ENCODE data around the gene ICAM2.

The ICAM2 gene

DNA sequence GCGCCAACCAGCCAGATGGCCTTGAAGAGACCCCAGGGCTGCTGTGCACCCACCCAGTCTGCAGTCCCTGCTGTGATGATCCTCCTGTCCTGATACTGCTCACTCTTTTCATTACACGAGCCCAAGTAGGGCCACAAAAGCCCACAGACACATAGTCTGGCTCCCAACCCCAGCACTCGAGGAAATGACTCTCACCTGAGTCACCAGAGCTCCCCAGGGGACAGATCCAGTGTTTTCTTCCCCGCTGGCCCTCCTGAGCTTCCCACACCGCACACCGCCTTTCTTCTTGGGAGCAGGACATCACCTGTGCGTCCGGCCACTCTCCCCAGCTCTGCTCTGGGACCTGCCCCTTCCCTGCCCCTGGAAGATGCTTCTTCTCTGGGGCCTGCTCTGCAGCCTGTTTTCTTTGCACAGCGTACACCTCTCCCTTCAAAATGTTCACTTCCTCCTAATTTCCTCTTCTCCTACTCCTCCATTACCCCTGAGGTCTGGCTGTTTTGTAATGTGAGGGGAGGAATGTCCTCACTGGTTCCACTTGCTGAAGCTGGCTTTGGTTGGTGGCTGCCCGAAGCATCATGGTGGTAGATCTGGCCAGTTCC is 45.7 kb downstream of the ICAM2 start:
- DNase-seq (ENCODE audit: low spot score): peak; percentile 90

GRCh38 chr17:63973930-63974593 is 46.4 kb downstream of the ICAM2 start:
- no peak for DNase-seq (ENCODE audit: low spot score)

DNA sequence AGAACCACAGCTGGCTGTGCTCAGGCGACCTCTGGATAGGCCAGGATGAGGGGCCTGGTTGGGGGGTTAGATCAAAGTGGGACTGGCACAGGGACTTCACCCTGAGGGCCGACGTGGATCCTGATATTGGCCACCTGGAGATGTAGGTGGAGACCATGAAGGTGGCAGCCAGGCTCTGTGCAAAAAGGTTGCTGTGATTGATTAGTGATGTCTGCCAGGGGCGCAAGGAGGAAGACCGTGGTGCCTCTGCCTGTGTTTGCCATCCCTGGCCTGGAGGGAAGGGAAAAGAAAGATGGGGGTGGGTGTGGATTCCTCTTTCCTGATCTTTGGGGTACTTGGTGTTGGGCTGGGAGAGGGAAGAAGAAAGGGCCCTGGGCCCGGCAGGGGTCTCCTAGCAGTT is 47.2 kb downstream of the ICAM2 start:
- DNase-seq (ENCODE audit: low spot score): no peak

- no peak for DNase-seq (ENCODE audit: low spot score)
Measured at GRCh38 chr17:63972796-63973195, 47.6 kb downstream of the ICAM2 start, which contains the start of gene SCN4A. TSS of gene SCN4A (minus strand) at chr17:63972918. CDS start at chr17:63972841, 77 bp downstream.

- no peak for DNase-seq (ENCODE audit: low spot score)
Measured at GRCh38 chr17:63969278-63969677, 51.2 kb downstream of the ICAM2 start.

GRCh38 chr17:63967953-63968352 is 52.5 kb downstream of the ICAM2 start:
- DNase-seq (ENCODE audit: low spot score): no peak

DNA sequence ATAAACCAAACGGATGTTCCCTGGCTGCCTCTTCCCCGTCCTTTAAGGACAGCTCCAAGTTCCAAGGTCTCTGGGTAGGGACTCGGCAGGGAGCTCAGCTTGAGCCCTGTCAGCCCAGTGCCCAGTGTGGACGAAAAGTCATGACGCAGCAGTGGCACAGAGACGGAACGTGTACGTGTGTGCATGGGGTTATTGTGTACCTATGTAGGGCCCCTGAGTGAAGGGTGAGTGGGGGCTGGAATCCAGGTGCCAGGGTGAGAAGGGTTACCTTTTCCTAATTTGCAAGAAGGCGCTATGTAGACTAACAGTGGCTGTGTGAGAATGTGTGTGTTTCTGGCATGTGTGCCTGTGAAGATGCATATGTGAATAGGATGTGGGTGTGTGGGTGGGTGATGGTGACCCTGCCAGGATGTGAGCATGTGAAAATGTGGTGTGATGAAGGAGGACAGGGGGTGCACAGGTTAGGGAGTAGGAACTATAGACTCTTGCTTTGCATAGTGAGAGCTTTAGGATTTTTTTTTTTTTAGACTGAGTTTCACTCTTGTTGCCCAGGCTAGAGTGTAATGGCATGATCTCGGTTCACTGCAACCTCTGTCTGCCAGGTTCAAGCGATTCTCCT is 53.7 kb downstream of the ICAM2 start:
- DNase-seq (ENCODE audit: low spot score): no peak

DNA sequence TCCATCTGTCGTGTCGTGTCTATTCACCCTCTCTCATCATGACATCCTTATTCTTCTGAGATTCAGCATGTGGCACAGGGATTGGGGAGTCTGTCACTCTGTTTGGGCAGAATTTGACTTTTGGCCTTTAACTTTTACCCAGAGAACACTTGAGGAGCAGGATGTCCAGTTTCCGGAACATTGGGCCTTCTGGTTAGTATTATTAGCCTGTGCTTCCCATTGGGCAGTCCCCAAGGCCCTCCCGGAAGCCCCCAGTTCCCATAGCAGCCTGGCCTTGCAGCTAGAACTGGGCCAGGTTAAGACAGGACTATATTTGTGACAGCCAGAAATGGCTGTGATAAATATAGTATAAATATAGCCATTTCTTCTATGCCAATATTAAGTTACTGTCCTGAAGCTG is 57.3 kb downstream of the ICAM2 start:
- DNase-seq (ENCODE audit: low spot score): peak; percentile 36

DNA sequence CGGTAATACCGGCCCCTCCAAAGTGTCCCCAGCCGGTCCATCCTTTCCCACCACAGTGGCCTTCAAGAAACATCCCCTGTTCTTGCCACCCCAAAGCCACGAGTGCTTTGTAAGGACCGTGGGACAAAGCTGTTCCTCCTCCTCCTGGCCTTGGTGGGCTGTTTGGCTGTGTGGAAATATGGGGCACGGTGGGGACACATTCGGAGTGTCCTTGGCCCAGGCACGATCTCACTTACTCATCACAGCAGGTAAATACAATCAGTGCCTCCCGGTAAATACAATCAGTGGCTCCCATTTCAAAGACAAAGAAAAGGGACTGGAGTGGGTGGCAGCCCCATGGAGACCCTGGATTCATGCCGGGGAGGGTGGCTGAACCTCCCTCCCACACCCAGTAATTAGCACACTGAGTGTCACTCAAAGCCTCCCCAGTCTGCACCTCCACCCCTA is 58.1 kb downstream of the ICAM2 start:
- DNase-seq (ENCODE audit: low spot score): no peak

GRCh38 chr17:63961355-63962212 is 58.8 kb downstream of the ICAM2 start:
- DNase-seq (ENCODE audit: low spot score): peak; percentile 64

DNA sequence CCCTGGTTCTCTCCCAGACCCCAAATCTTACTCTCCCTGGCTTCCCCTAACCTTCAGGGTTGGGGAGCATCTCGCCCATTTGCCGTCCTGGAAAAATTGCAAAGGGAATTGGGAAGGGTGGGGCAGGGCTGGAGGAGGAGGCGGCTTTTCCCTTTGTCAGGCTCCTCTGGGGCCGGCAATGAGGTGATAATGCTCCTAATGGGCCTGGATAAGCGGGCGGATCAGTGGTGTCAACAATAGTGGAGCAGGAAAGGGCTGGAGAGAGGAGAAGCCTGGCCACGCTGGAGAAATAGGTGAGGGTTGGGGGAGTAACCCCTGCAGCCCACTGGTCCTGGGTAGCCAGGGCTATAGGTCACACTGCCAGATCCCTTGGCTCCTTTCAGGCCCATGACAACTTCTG is 60.0 kb downstream of the ICAM2 start:
- DNase-seq (ENCODE audit: low spot score): no peak

DNA sequence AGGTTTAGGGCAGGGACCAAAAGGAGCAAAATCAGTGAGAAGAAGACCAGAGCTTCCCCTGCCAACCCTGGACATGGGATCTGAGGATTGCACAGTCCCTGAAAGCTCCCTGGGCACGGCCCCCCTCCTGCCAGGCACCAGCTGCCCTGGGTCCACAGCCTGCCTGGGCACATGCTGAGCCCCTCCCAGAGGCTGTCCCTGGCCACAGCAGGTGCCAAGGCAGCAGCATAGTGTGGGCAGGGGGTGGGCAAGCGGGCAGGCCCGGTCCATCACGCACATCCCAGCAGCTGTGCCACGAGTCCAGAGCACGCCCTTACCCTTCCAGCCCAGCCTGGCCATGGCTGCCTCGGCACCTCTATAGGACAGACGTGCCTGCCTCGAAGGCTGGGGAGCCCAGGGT is 60.4 kb downstream of the ICAM2 start:
- DNase-seq (ENCODE audit: low spot score): no peak

DNA sequence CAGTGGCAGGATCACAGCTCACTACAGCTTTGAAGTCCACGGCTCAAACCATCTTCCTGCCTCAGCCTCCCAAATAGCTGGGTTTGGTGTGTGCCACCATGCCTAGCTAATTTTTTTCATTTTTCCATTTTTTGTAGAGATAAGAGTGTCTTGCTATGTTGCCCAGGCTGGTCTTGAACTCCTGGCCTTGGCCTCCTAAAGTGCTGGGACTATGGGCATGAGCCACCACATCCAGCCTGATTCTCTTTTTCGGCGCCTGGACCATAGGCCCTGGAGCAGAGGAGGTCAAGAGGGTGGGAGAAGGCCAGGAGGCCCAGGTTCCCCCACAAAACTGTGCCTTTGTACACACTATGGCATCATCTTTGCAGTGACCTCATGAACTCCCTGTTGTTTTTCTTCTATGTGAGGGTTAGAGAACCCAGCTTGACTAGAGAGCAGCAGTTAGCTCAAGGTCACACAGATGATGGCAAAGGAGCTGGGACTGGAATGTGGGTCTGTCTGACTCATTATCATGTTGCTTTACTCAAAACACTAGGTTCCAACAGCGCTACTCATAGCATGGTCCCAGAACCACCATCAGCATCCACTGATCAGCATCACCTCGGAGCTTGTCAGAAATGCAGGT is 64.0 kb downstream of the ICAM2 start:
- peak; percentile 25 for DNase-seq (ENCODE audit: low spot score)

DNA sequence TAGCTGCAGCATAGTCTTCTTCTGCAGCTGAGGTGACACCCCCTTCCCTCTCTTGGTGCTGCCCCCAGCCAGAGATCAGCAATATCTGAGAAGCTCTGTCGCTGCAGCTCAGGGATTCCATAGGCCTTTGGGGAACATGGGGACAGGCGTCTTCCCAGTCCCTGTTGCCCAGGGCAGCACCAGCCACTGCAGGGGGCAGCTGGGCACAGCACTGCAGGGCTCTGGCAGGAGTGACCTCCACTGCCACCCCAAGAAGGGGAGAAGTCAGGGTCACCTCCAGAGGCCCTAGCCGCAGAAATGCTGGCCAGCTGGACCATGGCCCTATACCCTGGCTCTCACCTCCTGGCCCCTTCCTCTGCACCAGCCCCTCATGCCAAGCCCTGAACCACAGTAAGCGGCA is 64.6 kb downstream of the ICAM2 start:
- DNase-seq (ENCODE audit: low spot score): no peak

- DNase-seq (ENCODE audit: low spot score): no peak
Measured at GRCh38 chr17:63955232-63955631, 65.2 kb downstream of the ICAM2 start.

DNA sequence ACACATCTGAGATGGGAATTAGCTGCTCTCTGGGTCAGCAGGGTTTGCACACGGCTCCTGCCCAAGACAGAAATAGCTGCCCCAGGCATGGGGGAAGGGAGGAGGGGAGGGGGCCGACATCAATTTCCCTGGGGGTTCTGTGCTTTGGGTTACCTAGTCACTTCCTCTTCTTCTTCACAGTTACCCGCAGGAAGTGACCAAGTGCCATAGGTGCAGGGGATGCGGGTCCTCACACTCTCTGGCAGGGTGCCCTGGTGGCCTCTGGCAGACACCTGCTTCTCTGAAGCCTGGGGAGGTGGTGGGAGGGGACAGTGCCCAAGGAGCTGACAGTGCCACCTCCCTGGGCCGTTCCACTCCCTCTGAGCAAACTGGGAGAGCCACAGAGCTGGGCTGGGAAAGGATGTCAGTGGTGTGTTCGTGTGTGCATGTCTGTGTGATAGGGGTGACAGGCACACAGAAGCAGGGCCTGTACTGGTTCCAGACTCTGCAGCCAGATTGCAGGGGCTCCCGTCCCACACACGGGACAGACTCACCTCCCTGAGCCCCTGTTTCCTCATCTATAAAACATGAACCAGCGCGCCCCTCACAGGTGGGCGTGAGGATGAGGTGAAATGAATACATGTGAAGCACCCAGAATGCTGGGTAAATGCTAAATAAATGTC is 65.9 kb downstream of the ICAM2 start:
- DNase-seq (ENCODE audit: low spot score): no peak

Data from kidney capillary endothelial cell (primary cell).